NCI-H1105 treated with DMSO at 0.1 percent for 48 hours (cell line): ENCODE data around the gene CLEC2D.
A peak's percentile ranks its signal among the peaks of the same experiment; 100 is the strongest.
"Not testable (repeated sequence)": the region's sequence is repeated elsewhere in the genome, so short reads cannot be mapped to it uniquely, and the experiment has no call there.

Experiments
- DNase-seq: peaks from one replicate; lab custom pipeline; 2025; lab: John Stamatoyannopoulos, UW

Gene CLEC2D

GRCh38 chr12:9729082-9729481, 59.6 kb downstream of the CLEC2D start:
- no peak for DNase-seq

DNA sequence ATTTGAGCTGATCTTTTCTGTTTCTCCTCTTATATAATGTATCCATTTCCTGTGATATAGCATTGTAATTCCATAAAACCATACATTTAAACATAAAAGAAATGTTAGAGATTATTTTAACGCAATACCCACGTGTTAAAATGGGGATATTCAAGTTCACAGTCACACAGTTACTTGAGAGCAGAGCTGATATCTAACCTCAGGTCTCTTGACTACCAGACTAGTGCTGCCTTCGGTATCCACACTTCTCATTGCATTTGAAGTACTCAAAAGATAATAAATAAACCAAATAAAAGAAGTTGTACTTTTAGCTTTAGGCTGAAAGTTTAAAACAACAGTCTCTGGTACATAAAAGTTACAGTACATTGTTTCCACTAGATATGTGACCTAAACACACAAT, 60.5 kb downstream of the CLEC2D start:
- no peak for DNase-seq

DNA sequence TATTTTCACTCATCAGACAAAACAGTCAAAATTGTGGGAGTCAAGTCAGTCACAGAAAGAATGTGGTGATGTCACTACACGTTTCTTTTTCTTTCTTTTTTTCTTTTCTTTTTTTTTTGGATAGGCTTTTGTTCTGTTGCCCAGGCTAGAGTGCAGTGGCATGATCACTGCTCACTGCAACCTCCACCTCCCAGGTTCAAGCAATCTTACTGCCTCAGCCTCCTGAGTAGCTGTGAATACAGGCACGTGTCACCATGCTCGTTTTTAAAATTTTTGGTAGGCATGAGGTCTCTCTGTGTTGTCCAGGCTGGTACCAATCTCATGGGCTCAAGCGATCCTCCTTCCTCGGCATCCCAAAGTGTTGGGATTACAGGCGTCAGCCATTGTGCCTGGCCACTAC, 61.1 kb downstream of the CLEC2D start:
- DNase-seq, result no peak

- DNase-seq, result no peak
These were observed 61.9 kb downstream of the CLEC2D start for GRCh38 chr12:9731393-9731792.

DNA sequence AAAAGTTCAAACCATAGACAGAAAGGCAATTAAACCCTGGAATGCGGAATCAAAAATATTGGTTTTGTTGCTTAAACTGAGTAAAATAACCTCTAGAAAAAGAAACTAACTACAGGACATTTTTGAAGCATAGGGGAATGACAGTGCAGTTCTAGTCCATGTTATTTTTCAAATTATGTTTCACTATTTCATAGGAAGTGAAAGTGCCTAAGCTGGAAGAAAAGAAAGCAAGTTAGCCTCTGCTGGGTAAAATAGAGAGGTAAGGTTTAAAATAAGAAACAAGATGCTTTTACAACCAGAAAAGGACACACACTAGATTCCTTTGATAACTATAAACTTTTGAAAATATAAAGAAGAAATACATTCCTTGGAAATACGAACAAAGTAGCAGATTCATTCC, 62.3 kb downstream of the CLEC2D start:
- no peak for DNase-seq

DNA sequence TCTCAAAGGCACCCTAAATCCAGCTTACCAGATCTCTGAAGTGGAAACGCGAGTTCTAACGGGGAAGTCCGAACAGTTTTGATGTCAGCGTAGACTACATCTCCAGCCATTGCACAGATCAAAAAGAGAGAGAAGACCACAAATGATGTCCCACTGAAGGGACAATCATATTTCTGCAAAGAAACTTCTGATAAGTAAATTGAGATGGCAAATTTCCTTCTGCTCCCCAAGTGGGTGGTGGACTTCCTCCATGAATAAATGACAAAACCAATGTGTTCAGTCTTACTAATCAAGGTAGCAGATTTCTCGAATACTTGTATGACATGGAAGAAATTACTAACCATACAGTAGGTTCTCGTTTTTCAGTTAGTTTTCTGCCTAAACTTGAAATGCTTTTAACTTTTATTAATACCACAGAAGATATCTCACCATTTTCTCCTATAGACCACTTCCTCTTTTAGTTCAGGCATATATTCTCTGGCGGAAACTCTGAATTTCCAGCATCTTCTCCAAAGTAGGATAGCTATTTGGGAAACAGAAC, 63.5 kb downstream of the CLEC2D start, which contains the start of gene CLECL1:
TSS of gene CLECL1 (minus strand) at position 177 of the 541 bp plus-strand sequence.
- DNase-seq, result no peak

DNA sequence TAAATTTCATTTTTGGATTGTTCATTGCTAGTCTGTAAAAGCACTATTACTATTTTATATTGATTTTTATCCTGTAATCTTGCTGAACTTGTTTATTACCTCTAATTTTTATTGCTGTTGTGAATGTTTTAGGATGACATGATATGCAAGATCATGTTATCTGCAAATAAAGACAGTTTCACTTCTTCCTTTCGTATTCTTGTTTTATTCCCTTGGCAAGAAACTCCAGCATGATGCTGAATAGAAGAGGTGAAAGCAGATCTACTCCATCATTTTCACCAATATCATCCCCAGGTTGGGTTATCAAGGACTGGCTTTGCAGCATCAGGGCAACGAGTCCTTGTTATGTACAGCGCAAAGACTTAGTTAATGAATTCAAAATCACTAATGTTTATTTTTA, 66.1 kb downstream of the CLEC2D start:
- no peak for DNase-seq

GRCh38 chr12:9736936-9737705, 67.6 kb downstream of the CLEC2D start:
- DNase-seq, result no peak

GRCh38 chr12:9738905-9739304, 69.4 kb downstream of the CLEC2D start:
- not testable (repeated sequence) for DNase-seq

GRCh38 chr12:9739404-9740105, 70.0 kb downstream of the CLEC2D start:
- not testable (repeated sequence) for DNase-seq

GRCh38 chr12:9740106-9740750, 70.7 kb downstream of the CLEC2D start:
- no peak for DNase-seq

GRCh38 chr12:9741726-9742125, 72.2 kb downstream of the CLEC2D start:
- no peak for DNase-seq

- DNase-seq, result no peak
These were observed 73.1 kb downstream of the CLEC2D start for GRCh38 chr12:9742661-9743060.

DNA sequence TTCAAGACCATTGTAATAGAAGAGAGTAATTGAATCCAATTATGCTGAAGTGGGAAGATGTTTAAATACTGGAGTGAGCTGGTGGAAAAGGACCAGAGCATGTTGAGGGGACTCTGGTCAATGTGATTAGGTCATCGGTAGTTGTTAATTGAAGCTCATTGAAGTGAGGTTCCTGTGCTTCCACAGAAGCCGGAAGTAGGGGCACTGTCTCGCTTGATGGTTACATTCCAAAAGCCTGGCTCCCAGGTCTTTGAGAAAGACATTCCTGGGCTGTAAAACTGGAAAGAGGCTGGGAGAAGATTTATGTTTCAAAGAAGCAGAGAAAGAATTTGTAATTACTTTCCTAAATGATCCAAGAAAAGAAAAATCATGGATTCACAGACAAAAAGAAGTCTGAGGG, 75.7 kb downstream of the CLEC2D start:
- peak; percentile 21 for DNase-seq
